Lower leg skin (tissue), 3 donors: ENCODE results near the gene ZNF532.

ENCODE experiments used
- POLR2A ChIP-seq, 2 donors: fragments of 450-650 bp; IDR thresholded peaks; one replicate each; pipeline ENCODE4 v1.6.1; 2016 to 2017; ENCODE audit warnings: antibody characterized with exemption in 2 of 2, mild to moderate bottlenecking in 1 of 2, moderate library complexity in 1 of 2
- TF ChIP-seq, protein P1 (sequence below), 3 donors: fragments of 450-650 bp; IDR thresholded peaks; one replicate each; pipeline ENCODE4 v1.5.1; 2016; ENCODE audit warnings: antibody characterized with exemption in 3 of 3, mild to moderate bottlenecking in 3 of 3, moderate library complexity in 2 of 3

DNA sequence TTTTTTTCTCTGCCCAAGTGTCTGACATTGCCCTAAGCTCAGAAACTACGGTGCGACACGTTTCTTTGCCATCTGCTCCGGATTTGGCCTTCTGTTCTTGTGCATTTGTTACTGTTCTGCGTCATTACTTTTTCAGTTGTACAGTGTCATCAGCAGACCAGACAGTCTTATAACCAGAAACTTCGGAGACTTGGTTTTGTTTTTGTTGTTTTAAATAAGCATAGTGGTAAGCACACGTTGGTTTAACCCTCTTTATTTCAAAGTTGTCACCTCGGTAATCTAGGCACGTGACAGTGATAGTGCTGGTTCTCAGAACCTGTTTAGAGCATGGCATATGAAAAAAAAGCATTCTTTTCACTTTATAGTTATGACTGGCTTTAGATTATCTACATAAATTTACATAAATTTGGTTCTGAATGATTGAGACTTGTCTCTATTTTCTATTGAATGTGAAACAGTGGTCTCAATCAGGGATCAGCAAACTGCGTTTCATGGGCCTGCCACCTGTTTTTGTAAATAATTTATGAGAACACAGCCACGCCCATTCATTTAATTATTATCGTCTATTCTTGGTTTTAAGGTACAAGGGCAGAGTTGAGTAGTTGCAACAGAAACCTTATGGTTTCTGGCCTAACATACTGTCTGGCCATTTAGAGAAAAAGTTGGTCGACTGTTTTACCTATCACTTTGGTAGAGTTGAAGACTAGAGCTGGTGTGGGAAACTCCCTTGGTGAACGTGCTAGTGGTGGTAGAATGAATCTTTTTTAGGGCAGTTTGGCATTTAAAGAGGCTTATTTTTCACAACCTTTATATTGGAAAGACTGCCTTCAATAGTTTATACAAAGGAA, 106.5 kb downstream of the ZNF532 start:
- TF ChIP-seq, protein P1, sequence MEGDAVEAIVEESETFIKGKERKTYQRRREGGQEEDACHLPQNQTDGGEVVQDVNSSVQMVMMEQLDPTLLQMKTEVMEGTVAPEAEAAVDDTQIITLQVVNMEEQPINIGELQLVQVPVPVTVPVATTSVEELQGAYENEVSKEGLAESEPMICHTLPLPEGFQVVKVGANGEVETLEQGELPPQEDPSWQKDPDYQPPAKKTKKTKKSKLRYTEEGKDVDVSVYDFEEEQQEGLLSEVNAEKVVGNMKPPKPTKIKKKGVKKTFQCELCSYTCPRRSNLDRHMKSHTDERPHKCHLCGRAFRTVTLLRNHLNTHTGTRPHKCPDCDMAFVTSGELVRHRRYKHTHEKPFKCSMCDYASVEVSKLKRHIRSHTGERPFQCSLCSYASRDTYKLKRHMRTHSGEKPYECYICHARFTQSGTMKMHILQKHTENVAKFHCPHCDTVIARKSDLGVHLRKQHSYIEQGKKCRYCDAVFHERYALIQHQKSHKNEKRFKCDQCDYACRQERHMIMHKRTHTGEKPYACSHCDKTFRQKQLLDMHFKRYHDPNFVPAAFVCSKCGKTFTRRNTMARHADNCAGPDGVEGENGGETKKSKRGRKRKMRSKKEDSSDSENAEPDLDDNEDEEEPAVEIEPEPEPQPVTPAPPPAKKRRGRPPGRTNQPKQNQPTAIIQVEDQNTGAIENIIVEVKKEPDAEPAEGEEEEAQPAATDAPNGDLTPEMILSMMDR (IDR thresholded peaks at IDR 0.05), result no peak
- TF ChIP-seq POLR2A (IDR thresholded peaks at IDR 0.05), result no peak
